IMR-90 (cell line): ENCODE data around the gene STAT6. TPM values are rescaled to one million over a fixed set of nuclear protein-coding genes. Genes with fewer than 3 reads are reported as not detected.

ENCODE experiments used
- ATAC-seq: fragments of 200-7000 bp; cut with Tn5 transposase; 2 replicates; pipeline ENCODE4 v1.9.1; 2020; ENCODE audit warnings: low read depth, mild to moderate bottlenecking, moderate library complexity
- BruUV-seq: library from RNA; stranded (reverse); fragments of 400-500 nt; replicated peaks from 2 replicates; lab custom pipeline; 2021; lab: Mats Ljungman, UMichigan
- CTCF ChIA-PET: fragments of 300-600 bp; formaldehyde crosslinking; extraction: SDS; loops from one replicate; lab custom pipeline; 2021; ENCODE audit warnings: antibody characterized with exemption; lab: Yijun Ruan, JAX
- POLR2A ChIA-PET: fragments of 300-600 bp; sonication (Branson Sonifier 250); formaldehyde crosslinking; loops from one replicate; lab custom pipeline; 2022; ENCODE audit warnings: antibody characterized with exemption; ENCODE audit not compliant: unreplicated experiment; lab: Charles Lee
- DNase-seq: peaks from one replicate; pipeline ENCODE4 v3.0.0; 2013
- H2AFZ ChIP-seq: replicated peaks from 2 replicates; pipeline ENCODE3; 2013; ENCODE audit warnings: low read length, mild to moderate bottlenecking; ENCODE audit not compliant: poor library complexity
- H2AK5ac ChIP-seq: 2 replicates; pipeline ENCODE4 v1.6.1; 2013; ENCODE audit warnings: low read depth, low read length, inconsistent platforms
- H2AK9ac ChIP-seq: replicated peaks from 2 replicates; pipeline ENCODE3; 2013; ENCODE audit warnings: mild to moderate bottlenecking, low read depth, low read length, moderate library complexity; ENCODE audit not compliant: poor library complexity
- H2BK120ac ChIP-seq: 2 replicates; pipeline ENCODE4 v1.6.1; 2013; ENCODE audit warnings: low read depth, low read length, inconsistent platforms
- H2BK15ac ChIP-seq: 3 replicates; pipeline ENCODE4 v1.6.1; 2013; ENCODE audit warnings: low read depth, low read length, inconsistent platforms
- H2BK20ac ChIP-seq: 2 replicates; pipeline ENCODE4 v1.6.1; 2013; ENCODE audit warnings: low read depth, mild to moderate bottlenecking, inconsistent platforms, low read length, moderate library complexity
- H2BK5ac ChIP-seq: 2 replicates; pipeline ENCODE4 v1.6.1; 2013; ENCODE audit warnings: mild to moderate bottlenecking, low read depth, low read length, inconsistent platforms; ENCODE audit not compliant: poor library complexity, severe bottlenecking
- H3K14ac ChIP-seq: replicated peaks from 2 replicates; pipeline ENCODE4 v1.6.1; 2013; ENCODE audit warnings: low read depth, low read length, inconsistent platforms
- H3K18ac ChIP-seq: 2 replicates; pipeline ENCODE4 v1.6.1; 2013; ENCODE audit warnings: low read depth, low read length, control low read depth
- H3K23ac ChIP-seq: 2 replicates; pipeline ENCODE4 v1.6.1; 2013; ENCODE audit warnings: low read depth, low read length, inconsistent platforms
- H3K27ac ChIP-seq: 2 replicates; pipeline ENCODE4 v1.5.1; 2013; ENCODE audit warnings: mild to moderate bottlenecking, control low read depth, low read length; ENCODE audit not compliant: insufficient read depth
- H3K27me3 ChIP-seq: 2 replicates; pipeline ENCODE4 v1.6.1; 2013; ENCODE audit warnings: low read length; ENCODE audit not compliant: control insufficient read depth, insufficient read depth
- H3K36me3 ChIP-seq: 2 replicates; pipeline ENCODE4 v1.6.1; 2013; ENCODE audit warnings: low read length, mixed read lengths; ENCODE audit not compliant: control insufficient read depth, insufficient read depth
- H3K4ac ChIP-seq: 2 replicates; pipeline ENCODE4 v1.6.1; 2013; ENCODE audit warnings: low read depth, low read length, inconsistent platforms
- H3K4me1 ChIP-seq: 2 replicates; pipeline ENCODE4 v1.6.1; 2013; ENCODE audit warnings: low read length, mixed read lengths; ENCODE audit not compliant: control insufficient read depth, insufficient read depth
- H3K4me2 ChIP-seq: 2 replicates; pipeline ENCODE4 v1.6.1; 2013; ENCODE audit warnings: low read depth, mild to moderate bottlenecking, control low read depth, low read length, moderate library complexity
- H3K4me3 ChIP-seq: 2 replicates; pipeline ENCODE4 v1.5.1; 2013; ENCODE audit warnings: low read depth, mild to moderate bottlenecking, control low read depth, low read length, moderate library complexity; ENCODE audit not compliant: insufficient read depth
- H3K56ac ChIP-seq: 2 replicates; pipeline ENCODE4 v1.6.1; 2013; ENCODE audit warnings: low read length, inconsistent platforms; ENCODE audit not compliant: insufficient read depth; ENCODE audit errors: extremely low read depth
- H3K79me1 ChIP-seq, 2 experiments: 2 replicates each; pipeline ENCODE4 v1.6.1; 2013; ENCODE audit warnings: low read length in 2 of 2, inconsistent platforms in 1 of 2, low read depth in 1 of 2
- H3K9ac ChIP-seq: 2 replicates; pipeline ENCODE4 v1.6.1; 2013; ENCODE audit warnings: low read depth, low read length, control low read depth
- H3K9me1 ChIP-seq: 2 replicates; pipeline ENCODE4 v1.6.1; 2013; ENCODE audit warnings: low read length, inconsistent platforms; ENCODE audit not compliant: insufficient read depth
- H3K9me3 ChIP-seq: 2 replicates; pipeline ENCODE4 v1.6.1; 2013; ENCODE audit warnings: low read length; ENCODE audit not compliant: control insufficient read depth, insufficient read depth
- H4K20me1 ChIP-seq: 2 replicates; pipeline ENCODE4 v1.6.1; 2013; ENCODE audit warnings: low read length, inconsistent platforms; ENCODE audit not compliant: insufficient read depth
- H4K5ac ChIP-seq: 2 replicates; pipeline ENCODE4 v1.6.1; 2013; ENCODE audit warnings: mild to moderate bottlenecking, low read depth, low read length, control low read depth
- H4K8ac ChIP-seq, 2 experiments: 2 replicates each; pipeline ENCODE4 v1.6.1; 2013; ENCODE audit warnings: low read depth in 2 of 2, low read length in 2 of 2, control low read depth in 1 of 2, inconsistent platforms in 1 of 2
- H4K91ac ChIP-seq: 2 replicates; pipeline ENCODE4 v1.6.1; 2013; ENCODE audit warnings: low read depth, low read length, inconsistent platforms; ENCODE audit not compliant: insufficient read depth
- CEBPB ChIP-seq: IDR thresholded peaks from 2 replicates; pipeline ENCODE4 v1.6.1; 2012; ENCODE audit warnings: low read depth, low read length, improper control_type of control experiment
- CHD1 ChIP-seq: IDR thresholded peaks from 2 replicates; pipeline ENCODE4 v1.6.1; 2012; ENCODE audit warnings: low read depth, low read length, improper control_type of control experiment
- CTCF ChIP-seq: conservative IDR thresholded peaks from 2 replicates; pipeline ENCODE4 v1.5.1; 2012; ENCODE audit warnings: mild to moderate bottlenecking, low read depth, low read length, improper control_type of control experiment
- FOS ChIP-seq: fragments of 150-350 bp; IDR thresholded peaks from 2 replicates; pipeline ENCODE4 v1.6.1; 2016; ENCODE audit warnings: low read depth, low read length
- MAZ ChIP-seq: IDR thresholded peaks from 2 replicates; pipeline ENCODE4 v1.6.1; 2012; ENCODE audit warnings: low read depth, mild to moderate bottlenecking, low read length, improper control_type of control experiment, moderate library complexity, borderline replicate concordance
- MXI1 ChIP-seq: IDR thresholded peaks from 2 replicates; pipeline ENCODE4 v1.6.1; 2012; ENCODE audit warnings: low read depth, mild to moderate bottlenecking, low read length, moderate library complexity, borderline replicate concordance
- POLR2A ChIP-seq: IDR thresholded peaks from 2 replicates; pipeline ENCODE4 v1.6.1; 2012; ENCODE audit warnings: mild to moderate bottlenecking, low read depth, low read length
- RAD21 ChIP-seq: IDR thresholded peaks from 2 replicates; pipeline ENCODE4 v1.6.1; 2012; ENCODE audit warnings: low read length, improper control_type of control experiment
- RFX5 ChIP-seq: IDR thresholded peaks from 2 replicates; pipeline ENCODE4 v1.8.0; 2012; ENCODE audit warnings: low read depth, mild to moderate bottlenecking, low read length, moderate library complexity
- SMC3 ChIP-seq: fragments of 150-350 bp; IDR thresholded peaks from 2 replicates; pipeline ENCODE4 v1.6.1; 2016; ENCODE audit warnings: low read depth, mild to moderate bottlenecking, antibody characterized with exemption, low read length, moderate library complexity
- USF2 ChIP-seq: fragments of 150-350 bp; IDR thresholded peaks from 2 replicates; pipeline ENCODE4 v1.6.1; 2017; ENCODE audit warnings: mild to moderate bottlenecking, antibody characterized with exemption, low read length, low read depth
- WGBS, 2 experiments: methylation state at CpG; one replicate each; pipeline versions ENCODE4 v1.1.5 to v1.1.7; 2013; ENCODE audit warnings: missing lambda C conversion rate in 2 of 2; ENCODE audit not compliant: insufficient read length in 1 of 2; ENCODE audit errors: extremely low coverage in 2 of 2; 5-methylcytosine and 5-hydroxymethylcytosine counted together
- dilution Hi-C: fragments of 300-500 bp; cut with HindIII; formaldehyde crosslinking; loops from one replicate; pipeline ENCODE4 v1.14.3; 2018; ENCODE audit warnings: low sequenced_read_pairs; ENCODE audit not compliant: unreplicated experiment
- in situ Hi-C: fragments of 300-500 bp; cut with MboI; formaldehyde crosslinking; loops from 3 replicates; pipeline ENCODE4 v1.14.3; 2019; ENCODE audit warnings: low sequenced_read_pairs, inconsistent platforms, mixed read lengths
- intact Hi-C: fragments of 100-400 bp; cut with micrococcal nuclease; formaldehyde crosslinking; loops from 2 replicates; pipeline ENCODE4 v1.10.0; 2022
- polyA plus RNA-seq, 3 experiments: library from polyadenylated mRNA; depleted of rRNA; stranded (reverse); fragments of >200 nt; gene quantifications; 2 replicates each; pipeline ENCODE4 v1.2.3, GENCODE V29; 2012; ENCODE audit warnings: low replicate concordance in 1 of 3
- total RNA-seq: library from RNA; depleted of rRNA; stranded (reverse); fragments of >200 nt; gene quantifications from 2 replicates; pipeline ENCODE4 v1.2.3, GENCODE V29; 2012

The STAT6 gene
- total and polyA plus RNA-seq, 2 of the 4 experiments (the other 2 are of a cell fraction), result 43.4 to 96.9 TPM

- H3K36me3 ChIP-seq, result no peaks in the 10 kb centered on the region
- no peaks in the 10 kb centered on the region for H3K9me3 ChIP-seq
- no peak overlapping the region for H3K27ac ChIP-seq
- no peak overlapping the region for H2AK9ac ChIP-seq
- H4K91ac ChIP-seq, result no peak overlapping the region
- BruUV-seq, result no TSS peak
- DNase-seq (no peak), ATAC-seq (no peak)
- no peak overlapping the region for H3K56ac ChIP-seq
- no peak overlapping the region for H4K8ac ChIP-seq
- no peak overlapping the region for H2BK5ac ChIP-seq
- in situ Hi-C loops (no loop called here), intact Hi-C loops (no loop called here), dilution Hi-C loops (no loop called here)
- H3K79me1 ChIP-seq, result no peaks in the 10 kb centered on the region
- no peak overlapping the region for H2BK15ac ChIP-seq
- no peak overlapping the region for H2AK5ac ChIP-seq
- no peak overlapping the region for H3K4ac ChIP-seq
- H2BK20ac ChIP-seq, result no peak overlapping the region
- TF ChIP-seq FOS (no peak), CTCF (no peak), RFX5 (no peak), RAD21 (no peak), CEBPB (no peak), POLR2A (no peak), MXI1 (no peak), CHD1 (no peak), MAZ (no peak), USF2 (no peak), SMC3 (no peak)
- WGBS, 2 experiments, result no CpG with 5 or more reads among the region's 4 CpGs
- ChIA-PET CTCF (no interaction called here), POLR2A (no interaction called here)
- H3K9ac ChIP-seq, result no peak overlapping the region
- H3K4me1 ChIP-seq, result peaks cover 3% of the 10 kb centered on the region; the same call in 1 of the 2 replicates
- no peaks in the 10 kb centered on the region; the same call in 1 of the 2 replicates for H3K9me1 ChIP-seq
- no peak overlapping the region for H3K18ac ChIP-seq
- no peak overlapping the region for H3K4me2 ChIP-seq
- no peak overlapping the region for H3K23ac ChIP-seq
- H4K5ac ChIP-seq, result no peak overlapping the region
- no peak overlapping the region for H3K14ac ChIP-seq
- H4K20me1 ChIP-seq, result peaks cover 10% of the 10 kb centered on the region; the same call in 1 of the 2 replicates
- H3K4me3 ChIP-seq, result no peak overlapping the region
- H2BK120ac ChIP-seq, result no peak overlapping the region
- peaks cover 14% of the 10 kb centered on the region for H3K27me3 ChIP-seq
- H2AFZ ChIP-seq, result no peak overlapping the region
Observed at GRCh38 chr12:57049119-57049446, 62.1 kb downstream of the STAT6 start.
